B cell (primary cell): ENCODE results near the gene TMEM37. TPM values are rescaled to one million over a fixed set of nuclear protein-coding genes. Genes with fewer than 3 reads are reported as not detected.

ENCODE experiments used
- ATAC-seq: fragments of 200-7000 bp; cut with Tn5 transposase; one replicate; pipeline ENCODE4 v1.10.0; 2021; ENCODE audit warnings: low read depth, mild to moderate bottlenecking, moderate number of reproducible peaks, moderate library complexity
- CTCF ChIA-PET: fragments of 350-600 bp; sonication (Branson Sonifier 250); formaldehyde crosslinking; loops from one replicate; lab custom pipeline; 2021; ENCODE audit warnings: antibody characterized with exemption, inconsistent platforms; lab: Charles Lee
- POLR2A ChIA-PET: fragments of 350-600 bp; sonication (Branson Sonifier 250); formaldehyde crosslinking; loops from one replicate; lab custom pipeline; 2021; ENCODE audit warnings: antibody characterized with exemption; lab: Charles Lee
- DNase-seq: peaks from one replicate; pipeline ENCODE4 v3.0.0; 2013
- H2AFZ ChIP-seq: 2 replicates; pipeline ENCODE4 v1.6.1; 2012; ENCODE audit warnings: mild to moderate bottlenecking, low read depth, low read length; ENCODE audit not compliant: insufficient read depth, poor library complexity, severe bottlenecking
- H3K27ac ChIP-seq, 2 donors: 1 replicate in 1 of 2; 2 replicates in 1 of 2; pipeline ENCODE4 v1.5.1; 2012 to 2013; ENCODE audit warnings: low read length in 2 of 2, mild to moderate bottlenecking in 2 of 2, moderate library complexity in 1 of 2
- H3K27me3 ChIP-seq, 4 experiments: fragments of 200-600 bp in 1 of 4; sonication (generic) in 1 of 4; replicated peaks in 1 of 4; 1 replicate in 2 of 4; 2 replicates in 2 of 4; pipeline versions ENCODE4 v1.6.1 to v1.7.0; 2013 to 2016; ENCODE audit warnings: low read length in 3 of 4, mild to moderate bottlenecking in 2 of 4, mixed read lengths in 1 of 4, moderate library complexity in 1 of 4; ENCODE audit not compliant: insufficient read depth in 4 of 4, control insufficient read depth in 3 of 4; ENCODE audit errors: control extremely low read depth in 1 of 4
- H3K36me3 ChIP-seq, 2 experiments: replicated peaks in 1 of 2; 1 replicate in 1 of 2; 2 replicates in 1 of 2; pipeline versions ENCODE4 v1.6.1 to v1.7.1; 2013; ENCODE audit warnings: low read length in 1 of 2; ENCODE audit not compliant: insufficient read depth in 2 of 2, control insufficient read depth in 1 of 2; ENCODE audit errors: control extremely low read depth in 1 of 2, extremely low read depth in 1 of 2
- H3K4me1 ChIP-seq, 2 donors: fragments of 200-600 bp in 1 of 2; sonication (generic) in 1 of 2; 1 replicate in 1 of 2; 2 replicates in 1 of 2; pipeline versions ENCODE4 v1.5.1 to v1.6.1; 2013 to 2017; ENCODE audit warnings: low read length in 2 of 2; ENCODE audit not compliant: control insufficient read depth in 2 of 2, insufficient read depth in 2 of 2
- H3K4me2 ChIP-seq: replicated peaks from 2 replicates; pipeline ENCODE3; 2012; ENCODE audit warnings: mild to moderate bottlenecking, low read depth, low read length; ENCODE audit not compliant: poor library complexity, severe bottlenecking
- H3K4me3 ChIP-seq, 5 experiments: fragments of 200-600 bp in 1 of 5; sonication (generic) in 1 of 5; 1 replicate in 3 of 5; 2 replicates in 2 of 5; pipeline versions ENCODE4 v1.5.1 to v1.7.0; 2011 to 2016; ENCODE audit warnings: low read length in 4 of 5, mild to moderate bottlenecking in 4 of 5, low read depth in 2 of 5, control low read depth in 1 of 5, moderate library complexity in 1 of 5; ENCODE audit not compliant: insufficient read depth in 1 of 5; ENCODE audit errors: control extremely low read depth in 1 of 5, extremely low read depth in 1 of 5
- H3K79me2 ChIP-seq: fragments of 200-600 bp; sonication (generic); one replicate; pipeline ENCODE4 v1.6.0; 2016; ENCODE audit warnings: low read length; ENCODE audit not compliant: control insufficient read depth, insufficient read depth
- H3K9ac ChIP-seq: fragments of 200-600 bp; sonication (generic); 2 replicates; pipeline ENCODE4 v1.6.1; 2017; ENCODE audit warnings: mild to moderate bottlenecking, low read length, moderate library complexity
- H3K9me3 ChIP-seq, 3 donors: one replicate each; pipeline versions ENCODE4 v1.6.1 to v1.7.1; 2013; ENCODE audit warnings: low read length in 2 of 3; ENCODE audit not compliant: control insufficient read depth in 2 of 3, insufficient read depth in 1 of 3; ENCODE audit errors: control extremely low read depth in 1 of 3
- H4K20me1 ChIP-seq: 2 replicates; pipeline ENCODE4 v1.6.0; 2012; ENCODE audit warnings: mild to moderate bottlenecking, low read length; ENCODE audit not compliant: insufficient read depth, control insufficient read depth, poor library complexity, severe bottlenecking
- H3K27ac Mint-ChIP-seq: one replicate; pipeline ENCODE4 v1.8.0; 2021; ENCODE audit warnings: mixed read lengths
- H3K27me3 Mint-ChIP-seq: one replicate; pipeline ENCODE4 v1.8.0; 2021; ENCODE audit warnings: mixed read lengths
- H3K4me1 Mint-ChIP-seq: one replicate; pipeline ENCODE4 v1.8.0; 2021; ENCODE audit warnings: mixed read lengths
- H3K4me3 Mint-ChIP-seq: one replicate; pipeline ENCODE4 v1.8.0; 2021; ENCODE audit warnings: mixed read lengths
- H3K9me3 Mint-ChIP-seq: one replicate; pipeline ENCODE4 v1.8.0; 2022; ENCODE audit warnings: mixed read lengths; ENCODE audit not compliant: insufficient read depth
- CTCF ChIP-seq: fragments of 200-600 bp; IDR thresholded peaks from one replicate; pipeline ENCODE4 v1.8.0; 2022; ENCODE audit warnings: antibody characterized with exemption, mild to moderate bottlenecking
- EZH2 ChIP-seq: IDR thresholded peaks from 2 replicates; pipeline ENCODE4 v1.6.1; 2012; ENCODE audit warnings: borderline replicate concordance, low read depth, mild to moderate bottlenecking, moderate library complexity, low read length; ENCODE audit not compliant: insufficient read depth, poor library complexity, severe bottlenecking
- WGBS: methylation state at CpG from one replicate; pipeline ENCODE4 v1.1.5; 2013; ENCODE audit warnings: missing lambda C conversion rate; ENCODE audit not compliant: insufficient coverage; 5-methylcytosine and 5-hydroxymethylcytosine counted together
- intact Hi-C: fragments of 100-400 bp; cut with micrococcal nuclease; formaldehyde crosslinking; loops from one replicate; pipeline ENCODE4 v1.10.0; 2022
- polyA plus RNA-seq: library from polyadenylated mRNA; depleted of rRNA; stranded (reverse); fragments of >200 nt; gene quantifications from 2 replicates; pipeline ENCODE4 v1.2.3, GENCODE V29; 2012
- total RNA-seq, 2 donors: library from RNA; stranded (reverse); fragments of 120-200 nt in 1 of 2; gene quantifications; 1 replicate in 1 of 2; 2 replicates in 1 of 2; pipeline versions ENCODE4 v1.2.3 to v1.2.4, GENCODE V29; 2013 to 2022

The TMEM37 gene
- total and polyA plus RNA-seq, 2 donors (not counting 1 experiment from before 2014, with no cell fraction given) = not detected

GRCh38 chr2:119469131-119469530, 37.5 kb downstream of the TMEM37 start:
- no peak for TF ChIP-seq EZH2
- TF ChIP-seq CTCF = no peak
- CTCF ChIA-PET = no interaction called here
- no peaks in the 10 kb centered on the region for H3K4me1 ChIP-seq
- H3K4me1 Mint-ChIP-seq = no peaks in the 10 kb centered on the region
- WGBS = 73% methylated on average over 3 of the region's 6 CpGs
- H4K20me1 ChIP-seq = no peaks in the 10 kb centered on the region
- POLR2A ChIA-PET = no interaction called here
- H3K4me3 ChIP-seq = no peak overlapping the region
- no peaks in the 10 kb centered on the region for H3K9me3 Mint-ChIP-seq
- H3K27me3 ChIP-seq = no peaks in the 10 kb centered on the region
- no peak for ATAC-seq
- no peak overlapping the region for H2AFZ ChIP-seq
- H3K9me3 ChIP-seq = no peaks in the 10 kb centered on the region
- no peak overlapping the region for H3K27ac Mint-ChIP-seq
- no peaks in the 10 kb centered on the region for H3K79me2 ChIP-seq
- no peaks in the 10 kb centered on the region for H3K36me3 ChIP-seq
- H3K4me2 ChIP-seq = no peak overlapping the region
- intact Hi-C loops = no loop called here
- no peak overlapping the region for H3K9ac ChIP-seq
- H3K27me3 Mint-ChIP-seq = peaks cover 10% of the 10 kb centered on the region
- H3K4me3 Mint-ChIP-seq = no peak overlapping the region
- H3K27ac ChIP-seq = no peak overlapping the region
- no peak for DNase-seq

- no peak overlapping the region for H3K9ac ChIP-seq
- no peak overlapping the region for H3K27ac ChIP-seq
- intact Hi-C loops = no loop called here
- H3K4me1 ChIP-seq = no peaks in the 10 kb centered on the region
- no peaks in the 10 kb centered on the region for H3K36me3 ChIP-seq
- no peak overlapping the region for H2AFZ ChIP-seq
- H3K27me3 ChIP-seq = no peaks in the 10 kb centered on the region
- WGBS = 83% methylated on average over 1 of the region's 2 CpGs
- POLR2A ChIA-PET = no interaction called here
- no peak for DNase-seq
- no peaks in the 10 kb centered on the region for H4K20me1 ChIP-seq
- no peak overlapping the region for H3K4me3 Mint-ChIP-seq
- H3K4me2 ChIP-seq = no peak overlapping the region
- ATAC-seq = no peak
- no peaks in the 10 kb centered on the region for H3K9me3 ChIP-seq
- H3K27me3 Mint-ChIP-seq = peaks cover 10% of the 10 kb centered on the region
- CTCF ChIA-PET = no interaction called here
- no peaks in the 10 kb centered on the region for H3K4me1 Mint-ChIP-seq
- H3K4me3 ChIP-seq = no peak overlapping the region
- no peak for TF ChIP-seq CTCF
- no peak for TF ChIP-seq EZH2
- no peaks in the 10 kb centered on the region for H3K79me2 ChIP-seq
- H3K9me3 Mint-ChIP-seq = no peaks in the 10 kb centered on the region
- no peak overlapping the region for H3K27ac Mint-ChIP-seq
These were observed 38.1 kb downstream of the TMEM37 start for GRCh38 chr2:119469661-119470297.
